GM18870 (cell line): ENCODE results near the gene SLC15A4.

Source experiments
- ATAC-seq: cut with Tn5 transposase; IDR thresholded peaks from one replicate; pipeline ENCODE4 v1.9.1; 2021; ENCODE audit warnings: moderate library complexity; ENCODE audit not compliant: unreplicated experiment

Gene SLC15A4

GRCh38 chr12:128795530-128796361 lies 28.0 kb downstream of the SLC15A4 start:
- ATAC-seq = no peak

- ATAC-seq = peak; percentile 26
Measured at GRCh38 chr12:128794661-128795529, 28.9 kb downstream of the SLC15A4 start.

GRCh38 chr12:128793701-128794100 lies 30.1 kb downstream of the SLC15A4 start:
- ATAC-seq = no peak

GRCh38 chr12:128792881-128793280 lies 30.9 kb downstream of the SLC15A4 start:
- no peak for ATAC-seq

GRCh38 chr12:128792398-128792797 lies 31.4 kb downstream of the SLC15A4 start:
- no peak for ATAC-seq

GRCh38 chr12:128791395-128792322 lies 32.1 kb downstream of the SLC15A4 start:
- no peak for ATAC-seq

- ATAC-seq = no peak
Measured at GRCh38 chr12:128790653-128791373, 32.9 kb downstream of the SLC15A4 start.

- no peak for ATAC-seq
Measured at GRCh38 chr12:128790221-128790620, 33.5 kb downstream of the SLC15A4 start.

GRCh38 chr12:128789356-128789929 lies 34.3 kb downstream of the SLC15A4 start:
- no peak for ATAC-seq

GRCh38 chr12:128787827-128788226 lies 35.9 kb downstream of the SLC15A4 start:
- ATAC-seq = no peak

GRCh38 chr12:128786741-128787391 lies 36.9 kb downstream of the SLC15A4 start:
- ATAC-seq = no peak

GRCh38 chr12:128784030-128784760 lies 39.6 kb downstream of the SLC15A4 start:
- no peak for ATAC-seq

- ATAC-seq = peak; percentile 69
Measured at GRCh38 chr12:128783129-128783574, 40.6 kb downstream of the SLC15A4 start.

GRCh38 chr12:128779901-128780300 lies 43.9 kb downstream of the SLC15A4 start:
- no peak for ATAC-seq

- no peak for ATAC-seq
Measured at GRCh38 chr12:128772249-128772648, 51.5 kb downstream of the SLC15A4 start.

- no peak for ATAC-seq
Measured at GRCh38 chr12:128771681-128772080, 52.1 kb downstream of the SLC15A4 start.

GRCh38 chr12:128767518-128767917 lies 56.2 kb downstream of the SLC15A4 start:
- no peak for ATAC-seq

- ATAC-seq = no peak
Measured at GRCh38 chr12:128766738-128767501, 56.8 kb downstream of the SLC15A4 start.
